Measurements from ENCODE around the gene HOXB1.

DNA sequence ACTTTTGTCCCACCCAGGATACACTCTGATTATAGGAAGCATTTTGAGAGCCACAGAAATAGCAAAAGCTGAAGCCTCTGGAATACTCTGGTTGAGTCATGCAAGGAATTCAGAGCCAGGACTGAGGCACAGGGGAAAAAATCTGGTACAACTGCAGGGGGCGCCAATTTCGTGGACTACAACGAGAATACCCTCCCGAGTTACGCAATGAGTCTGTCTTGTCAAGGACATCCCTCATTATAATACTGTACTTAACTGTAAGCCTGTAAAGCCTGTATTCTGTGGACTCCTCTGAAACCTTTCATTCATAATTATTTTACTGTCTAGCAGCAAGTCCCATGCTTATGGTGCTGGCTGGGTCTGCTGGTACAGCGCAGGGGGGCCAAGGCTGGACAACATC, 7.8 kb downstream of the HOXB1 start:
- TF ChIP-seq, protein P1, sequence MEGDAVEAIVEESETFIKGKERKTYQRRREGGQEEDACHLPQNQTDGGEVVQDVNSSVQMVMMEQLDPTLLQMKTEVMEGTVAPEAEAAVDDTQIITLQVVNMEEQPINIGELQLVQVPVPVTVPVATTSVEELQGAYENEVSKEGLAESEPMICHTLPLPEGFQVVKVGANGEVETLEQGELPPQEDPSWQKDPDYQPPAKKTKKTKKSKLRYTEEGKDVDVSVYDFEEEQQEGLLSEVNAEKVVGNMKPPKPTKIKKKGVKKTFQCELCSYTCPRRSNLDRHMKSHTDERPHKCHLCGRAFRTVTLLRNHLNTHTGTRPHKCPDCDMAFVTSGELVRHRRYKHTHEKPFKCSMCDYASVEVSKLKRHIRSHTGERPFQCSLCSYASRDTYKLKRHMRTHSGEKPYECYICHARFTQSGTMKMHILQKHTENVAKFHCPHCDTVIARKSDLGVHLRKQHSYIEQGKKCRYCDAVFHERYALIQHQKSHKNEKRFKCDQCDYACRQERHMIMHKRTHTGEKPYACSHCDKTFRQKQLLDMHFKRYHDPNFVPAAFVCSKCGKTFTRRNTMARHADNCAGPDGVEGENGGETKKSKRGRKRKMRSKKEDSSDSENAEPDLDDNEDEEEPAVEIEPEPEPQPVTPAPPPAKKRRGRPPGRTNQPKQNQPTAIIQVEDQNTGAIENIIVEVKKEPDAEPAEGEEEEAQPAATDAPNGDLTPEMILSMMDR (conservative IDR thresholded peaks at IDR 0.05; ENCODE audit: low read depth in 2 of 2), result peak; percentile 29 to 67; a peak in 3 of 4 replicates
- TF ChIP-seq STAT1 (IDR thresholded peaks at IDR 0.05; ENCODE audit: unreplicated experiment) (no peak), CREB1 (CRISPR knock-in tag; IDR thresholded peaks at IDR 0.05; ENCODE audit: low read depth) (no peak), EZH2 (IDR thresholded peaks at IDR 0.05; ENCODE audit: low read depth, unreplicated experiment) (no peak), POLR2AphosphoS5 (IDR thresholded peaks at IDR 0.05; ENCODE audit: low read depth) (no peak)

Measured in GM23338 (cell line).